NT2/D1 (cell line): ENCODE measurements around the gene DRAM1.
"Not testable (repeated sequence)": the region's sequence is repeated elsewhere in the genome, so short reads cannot be mapped to it uniquely, and the experiment has no call there.

Source experiments
- DNase-seq: peaks from one replicate; pipeline ENCODE4 v3.0.0-alpha.2; 2011; ENCODE audit warnings: low read depth, low spot score
- H3K27me3 ChIP-seq: 2 replicates; pipeline ENCODE4 v1.6.0; 2011; ENCODE audit warnings: mild to moderate bottlenecking; ENCODE audit not compliant: insufficient read length, insufficient read depth
- H3K36me3 ChIP-seq: 2 replicates; pipeline ENCODE4 v1.6.1; 2011; ENCODE audit warnings: mild to moderate bottlenecking, low read length, mixed read lengths; ENCODE audit not compliant: insufficient read depth, insufficient read length
- H3K4me1 ChIP-seq: 2 replicates; pipeline ENCODE4 v1.5.1; 2011; ENCODE audit not compliant: insufficient read depth, insufficient read length
- H3K4me3 ChIP-seq: 2 replicates; pipeline ENCODE4 v1.5.1; 2011; ENCODE audit warnings: low read depth; ENCODE audit not compliant: insufficient read length
- H3K9ac ChIP-seq: 2 replicates; pipeline ENCODE4 v1.6.0; 2011; ENCODE audit warnings: low read depth; ENCODE audit not compliant: insufficient read length
- H3K9me3 ChIP-seq: 2 replicates; pipeline ENCODE4 v1.5.1; 2011; ENCODE audit warnings: mild to moderate bottlenecking, low read length; ENCODE audit not compliant: insufficient read depth
- SUZ12 ChIP-seq: IDR thresholded peaks from 2 replicates; pipeline ENCODE4 v1.6.1; 2011; ENCODE audit not compliant: insufficient read length, insufficient read depth; ENCODE audit errors: extremely low read depth
- YY1 ChIP-seq: IDR thresholded peaks from 2 replicates; pipeline ENCODE4 v1.6.1; 2011; ENCODE audit not compliant: insufficient read length, insufficient read depth
- ZNF274 ChIP-seq: IDR thresholded peaks from 2 replicates; pipeline ENCODE4 v1.6.1; 2011; ENCODE audit warnings: mild to moderate bottlenecking, low read depth, low read length

The DRAM1 gene

GRCh38 chr12:101854747-101855146, 22.6 kb upstream of the DRAM1 start:
- Histone ChIP-seq H3K9me3 (no peaks in the 10 kb centered on the region), H3K9ac (no peak overlapping the region), H3K4me3 (no peak overlapping the region), H3K4me1 (no peaks in the 10 kb centered on the region), H3K36me3 (no peaks in the 10 kb centered on the region), H3K27me3 (no peaks in the 10 kb centered on the region)
- DNase-seq: no peak
- TF ChIP-seq YY1: no peak
- no peak for TF ChIP-seq SUZ12
- no peak for TF ChIP-seq ZNF274

GRCh38 chr12:101855364-101855884, 22.0 kb upstream of the DRAM1 start:
- Histone ChIP-seq H3K4me1 (no peaks in the 10 kb centered on the region), H3K4me3 (no peak overlapping the region), H3K9ac (no peak overlapping the region), H3K36me3 (no peaks in the 10 kb centered on the region), H3K9me3 (no peaks in the 10 kb centered on the region), H3K27me3 (no peaks in the 10 kb centered on the region)
- no peak for DNase-seq
- TF ChIP-seq SUZ12 (no peak), ZNF274 (no peak), YY1 (no peak)

- Histone ChIP-seq H3K9ac (no peak overlapping the region), H3K9me3 (no peaks in the 10 kb centered on the region), H3K4me3 (no peak overlapping the region), H3K4me1 (no peaks in the 10 kb centered on the region), H3K36me3 (no peaks in the 10 kb centered on the region), H3K27me3 (no peaks in the 10 kb centered on the region)
- DNase-seq: no peak
- TF ChIP-seq ZNF274: no peak
- no peak for TF ChIP-seq YY1
- no peak for TF ChIP-seq SUZ12
These were observed 21.4 kb upstream of the DRAM1 start for GRCh38 chr12:101855976-101856375.

GRCh38 chr12:101856614-101857013, 20.8 kb upstream of the DRAM1 start:
- not testable (repeated sequence) for H3K9me3 ChIP-seq, H3K4me1 ChIP-seq, H3K4me3 ChIP-seq, H3K36me3 ChIP-seq, H3K27me3 ChIP-seq, H3K9ac ChIP-seq, DNase-seq

GRCh38 chr12:101857043-101857558, 20.3 kb upstream of the DRAM1 start:
- H3K9me3 ChIP-seq: no peaks in the 10 kb centered on the region
- H3K27me3 ChIP-seq: no peaks in the 10 kb centered on the region
- no peaks in the 10 kb centered on the region for H3K36me3 ChIP-seq
- no peak overlapping the region for H3K9ac ChIP-seq
- no peak for DNase-seq
- H3K4me1 ChIP-seq: no peaks in the 10 kb centered on the region
- TF ChIP-seq YY1 (no peak), ZNF274 (no peak), SUZ12 (no peak)
- H3K4me3 ChIP-seq: no peak overlapping the region

- no peak overlapping the region for H3K4me3 ChIP-seq
- H3K27me3 ChIP-seq: no peaks in the 10 kb centered on the region
- TF ChIP-seq ZNF274: no peak
- no peak overlapping the region for H3K9ac ChIP-seq
- no peaks in the 10 kb centered on the region for H3K4me1 ChIP-seq
- no peaks in the 10 kb centered on the region for H3K36me3 ChIP-seq
- no peaks in the 10 kb centered on the region for H3K9me3 ChIP-seq
- DNase-seq: no peak
These were observed 19.0 kb upstream of the DRAM1 start for GRCh38 chr12:101858361-101858760.

- Histone ChIP-seq H3K4me3 (no peak overlapping the region), H3K36me3 (no peaks in the 10 kb centered on the region), H3K4me1 (no peaks in the 10 kb centered on the region), H3K27me3 (no peaks in the 10 kb centered on the region), H3K9ac (no peak overlapping the region), H3K9me3 (peaks cover 5% of the 10 kb centered on the region; the same call in 1 of the 2 replicates)
- TF ChIP-seq ZNF274: no peak
- no peak for TF ChIP-seq SUZ12
- TF ChIP-seq YY1: no peak
- no peak for DNase-seq
These were observed 17.4 kb upstream of the DRAM1 start for GRCh38 chr12:101859664-101860607.

- H3K27me3 ChIP-seq, H3K9ac ChIP-seq, H3K4me3 ChIP-seq, DNase-seq, H3K4me1 ChIP-seq, H3K36me3 ChIP-seq: not testable (repeated sequence)
- peaks cover 12% of the 10 kb centered on the region for H3K9me3 ChIP-seq
These were observed 15.7 kb upstream of the DRAM1 start for GRCh38 chr12:101861688-101862087.
